Panc1 (cell line): ENCODE measurements around the gene WDR7. TPM values are rescaled to one million over a fixed set of nuclear protein-coding genes. Genes with fewer than 3 reads are reported as not detected.

Experiments
- ATAC-seq: fragments of 200-7000 bp; cut with Tn5 transposase; 2 replicates; pipeline ENCODE4 v1.9.1; 2020; ENCODE audit warnings: mild to moderate bottlenecking, moderate library complexity
- BruUV-seq: library from RNA; stranded (reverse); fragments of 400-500 nt; replicated peaks from 2 replicates; lab custom pipeline; 2021; lab: Mats Ljungman, UMichigan
- CTCF ChIA-PET: fragments of 300-600 bp; sonication (Branson Sonifier 250); formaldehyde crosslinking; loops from one replicate; lab custom pipeline; 2022; ENCODE audit warnings: antibody characterized with exemption; lab: Charles Lee
- POLR2A ChIA-PET: fragments of 300-600 bp; sonication (Branson Sonifier 250); formaldehyde crosslinking; loops from one replicate; lab custom pipeline; 2022; ENCODE audit warnings: antibody characterized with exemption; lab: Charles Lee
- DNase-seq: peaks from one replicate; pipeline ENCODE4 v3.0.0-alpha.2; 2010; ENCODE audit warnings: low read depth, low spot score
- H3K27ac ChIP-seq: 2 replicates; pipeline ENCODE4 v1.5.1; 2011; ENCODE audit warnings: mild to moderate bottlenecking, low read length, inconsistent platforms
- H3K27me3 ChIP-seq: fragments of 200-500 bp; sonication (Bioruptor generic); 2 replicates; pipeline ENCODE4 v1.6.0; 2014; ENCODE audit warnings: low read length, inconsistent platforms; ENCODE audit not compliant: control insufficient read depth, insufficient read depth
- H3K36me3 ChIP-seq: fragments of 200-500 bp; sonication (Bioruptor generic); 2 replicates; pipeline ENCODE4 v1.5.1; 2014; ENCODE audit warnings: inconsistent platforms, mild to moderate bottlenecking, low read length, moderate library complexity; ENCODE audit not compliant: control insufficient read depth, insufficient read depth
- H3K4me1 ChIP-seq: 2 replicates; pipeline ENCODE4 v1.5.1; 2011; ENCODE audit warnings: inconsistent platforms, mild to moderate bottlenecking, low read length, moderate library complexity; ENCODE audit not compliant: control insufficient read depth, insufficient read depth
- H3K4me3 ChIP-seq, 2 experiments: 2 replicates each; pipeline ENCODE4 v1.5.1; 2011 to 2012; ENCODE audit warnings: low read depth in 2 of 2, low read length in 2 of 2, mild to moderate bottlenecking in 2 of 2, inconsistent platforms in 1 of 2, moderate library complexity in 1 of 2
- H3K9me3 ChIP-seq: fragments of 200-500 bp; sonication (Bioruptor generic); 2 replicates; pipeline ENCODE4 v1.5.1; 2014; ENCODE audit warnings: low read depth, mild to moderate bottlenecking, inconsistent platforms, low read length, moderate library complexity; ENCODE audit not compliant: control insufficient read depth, insufficient read depth
- CTCF ChIP-seq: fragments of 450-650 bp; IDR thresholded peaks from 2 replicates; pipeline ENCODE4 v1.5.1; 2017; ENCODE audit warnings: mild to moderate bottlenecking
- POLR2AphosphoS5 ChIP-seq: IDR thresholded peaks from 2 replicates; pipeline ENCODE4 v1.6.1; 2012; ENCODE audit warnings: mild to moderate bottlenecking, low read depth, low read length, moderate library complexity
- SIN3A ChIP-seq: IDR thresholded peaks from 2 replicates; pipeline ENCODE4 v1.6.1; 2012; ENCODE audit warnings: low read depth, mild to moderate bottlenecking, low read length, moderate library complexity, borderline replicate concordance; ENCODE audit not compliant: insufficient read depth
- TCF7L2 ChIP-seq: IDR thresholded peaks from 2 replicates; pipeline ENCODE4 v1.6.1; 2011; ENCODE audit warnings: mild to moderate bottlenecking, low read depth, low read length, inconsistent platforms
- in situ Hi-C: cut with HindIII; loops from 2 replicates; pipeline ENCODE4 v1.10.0; 2016; ENCODE audit warnings: low sequenced_read_pairs, low pct_unique_long_range_greater_than_20kb
- intact Hi-C: fragments of 100-400 bp; cut with micrococcal nuclease; formaldehyde crosslinking; loops from one replicate; pipeline ENCODE4 v1.10.0; 2022; ENCODE audit not compliant: unreplicated experiment
- total RNA-seq: library from RNA; stranded (reverse); gene quantifications from one replicate; pipeline ENCODE4 v1.2.1, GENCODE V29; 2021; ENCODE audit not compliant: unreplicated experiment
- TF ChIP-seq, protein P1 (sequence below), 2 experiments: IDR thresholded peaks; 2 replicates each; pipeline ENCODE4 v1.6.1; 2011 to 2012; ENCODE audit warnings: low read depth in 2 of 2, control low read depth in 1 of 2, low read length in 1 of 2, mild to moderate bottlenecking in 1 of 2, moderate library complexity in 1 of 2; ENCODE audit not compliant: insufficient read depth in 1 of 2

WDR7 gene
- total RNA-seq, 1 experiment from 2014 or later: 12.3 TPM

- no peak for TF ChIP-seq CTCF
- no peak overlapping the region for H3K27ac ChIP-seq
- CTCF ChIA-PET: no interaction called here
- intact Hi-C loops: no loop called here
- ATAC-seq (no peak), DNase-seq (no peak)
- H3K4me1 ChIP-seq: no peaks in the 10 kb centered on the region
- H3K36me3 ChIP-seq: no peaks in the 10 kb centered on the region
- in situ Hi-C loops: no loop called here
- POLR2A ChIA-PET: interaction anchor here (0.6 kb wide), 1 partner anchor 16 kb away, joined by 3 read pairs; no protein-coding TSS in a partner anchor
- H3K4me3 ChIP-seq: no peak overlapping the region
- H3K27me3 ChIP-seq: no peaks in the 10 kb centered on the region
- BruUV-seq: no TSS peak
- H3K9me3 ChIP-seq: no peaks in the 10 kb centered on the region
These were observed 389.0 kb downstream of the WDR7 start for GRCh38 chr18:57040175-57040574.

DNA sequence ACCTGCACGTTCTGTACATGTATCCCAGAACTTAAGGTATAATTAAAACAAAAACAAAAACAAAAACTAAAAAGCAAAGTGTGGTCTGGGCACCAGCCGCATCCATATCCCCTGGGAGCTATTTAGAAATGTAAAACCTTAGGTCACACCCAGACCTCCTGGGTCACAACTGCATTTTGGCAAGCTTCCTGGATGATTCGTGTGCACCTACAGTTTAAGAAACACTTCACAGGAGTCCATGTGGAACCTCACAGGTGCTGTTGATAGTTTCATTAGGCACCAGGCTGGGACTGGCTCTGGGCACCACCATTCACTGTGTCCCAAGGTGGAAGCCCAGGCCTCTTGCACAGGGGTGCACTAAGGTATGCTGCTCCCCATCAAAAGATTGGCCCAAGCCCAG lies 392.1 kb downstream of the WDR7 start:
- BruUV-seq: no TSS peak
- Histone ChIP-seq H3K9me3 (no peaks in the 10 kb centered on the region), H3K27me3 (no peaks in the 10 kb centered on the region), H3K36me3 (no peaks in the 10 kb centered on the region), H3K4me1 (no peaks in the 10 kb centered on the region), H3K4me3 (no peak overlapping the region), H3K27ac (no peak overlapping the region)
- ATAC-seq (no peak), DNase-seq (no peak)
- ChIA-PET CTCF (no interaction called here), POLR2A (no interaction called here)
- in situ Hi-C loops: no loop called here
- intact Hi-C loops: no loop called here
- TF ChIP-seq SIN3A: no peak
- TF ChIP-seq POLR2AphosphoS5: no peak
- TF ChIP-seq CTCF: no peak
- no peak for TF ChIP-seq TCF7L2
- TF ChIP-seq, protein P1, sequence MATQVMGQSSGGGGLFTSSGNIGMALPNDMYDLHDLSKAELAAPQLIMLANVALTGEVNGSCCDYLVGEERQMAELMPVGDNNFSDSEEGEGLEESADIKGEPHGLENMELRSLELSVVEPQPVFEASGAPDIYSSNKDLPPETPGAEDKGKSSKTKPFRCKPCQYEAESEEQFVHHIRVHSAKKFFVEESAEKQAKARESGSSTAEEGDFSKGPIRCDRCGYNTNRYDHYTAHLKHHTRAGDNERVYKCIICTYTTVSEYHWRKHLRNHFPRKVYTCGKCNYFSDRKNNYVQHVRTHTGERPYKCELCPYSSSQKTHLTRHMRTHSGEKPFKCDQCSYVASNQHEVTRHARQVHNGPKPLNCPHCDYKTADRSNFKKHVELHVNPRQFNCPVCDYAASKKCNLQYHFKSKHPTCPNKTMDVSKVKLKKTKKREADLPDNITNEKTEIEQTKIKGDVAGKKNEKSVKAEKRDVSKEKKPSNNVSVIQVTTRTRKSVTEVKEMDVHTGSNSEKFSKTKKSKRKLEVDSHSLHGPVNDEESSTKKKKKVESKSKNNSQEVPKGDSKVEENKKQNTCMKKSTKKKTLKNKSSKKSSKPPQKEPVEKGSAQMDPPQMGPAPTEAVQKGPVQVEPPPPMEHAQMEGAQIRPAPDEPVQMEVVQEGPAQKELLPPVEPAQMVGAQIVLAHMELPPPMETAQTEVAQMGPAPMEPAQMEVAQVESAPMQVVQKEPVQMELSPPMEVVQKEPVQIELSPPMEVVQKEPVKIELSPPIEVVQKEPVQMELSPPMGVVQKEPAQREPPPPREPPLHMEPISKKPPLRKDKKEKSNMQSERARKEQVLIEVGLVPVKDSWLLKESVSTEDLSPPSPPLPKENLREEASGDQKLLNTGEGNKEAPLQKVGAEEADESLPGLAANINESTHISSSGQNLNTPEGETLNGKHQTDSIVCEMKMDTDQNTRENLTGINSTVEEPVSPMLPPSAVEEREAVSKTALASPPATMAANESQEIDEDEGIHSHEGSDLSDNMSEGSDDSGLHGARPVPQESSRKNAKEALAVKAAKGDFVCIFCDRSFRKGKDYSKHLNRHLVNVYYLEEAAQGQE (IDR thresholded peaks at IDR 0.05; ENCODE audit: insufficient read depth in 1 of 2, low read depth in 2 of 2, low read length in 1 of 2): no peak

DNA sequence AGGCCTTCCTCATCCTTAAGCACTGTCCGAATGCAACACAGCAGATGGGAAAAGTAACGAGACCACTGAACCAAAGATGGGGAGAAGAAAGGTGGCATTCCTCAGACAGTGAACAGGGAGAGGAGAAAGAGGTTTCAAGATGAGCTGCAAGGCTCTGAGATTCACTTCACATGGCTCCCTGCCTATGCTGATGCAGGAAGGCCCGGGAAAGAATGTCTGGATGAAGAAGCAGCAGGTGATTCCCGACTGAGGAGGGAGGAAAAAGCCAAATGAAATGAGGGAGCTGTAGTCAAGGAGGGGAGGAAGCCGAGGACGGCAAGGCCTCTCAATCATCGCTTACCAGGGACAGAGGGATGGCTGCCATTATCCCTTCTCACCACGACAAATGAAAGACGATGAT lies 397.2 kb downstream of the WDR7 start:
- no TSS peak for BruUV-seq
- ATAC-seq: no peak
- Histone ChIP-seq H3K36me3 (no peaks in the 10 kb centered on the region), H3K4me1 (no peaks in the 10 kb centered on the region), H3K27me3 (no peaks in the 10 kb centered on the region), H3K27ac (no peak overlapping the region), H3K9me3 (no peaks in the 10 kb centered on the region), H3K4me3 (no peak overlapping the region)
- in situ Hi-C loops (no loop called here), intact Hi-C loops (no loop called here)
- CTCF ChIA-PET: no interaction called here
- DNase-seq: no peak
- TF ChIP-seq CTCF (no peak), SIN3A (no peak), POLR2AphosphoS5 (no peak), TCF7L2 (no peak)
- TF ChIP-seq, protein P1 (IDR thresholded peaks at IDR 0.05; ENCODE audit: insufficient read depth in 1 of 2, low read depth in 2 of 2, low read length in 1 of 2): no peak
- POLR2A ChIA-PET: no interaction called here
